HepG2 (cell line): ENCODE results near the gene CCDC117. TPM values are rescaled to one million over a fixed set of nuclear protein-coding genes. Genes with fewer than 3 reads are reported as not detected.

ENCODE experiments used
- ATAC-seq: fragments of 200-7000 bp; cut with Tn5 transposase; 3 replicates; pipeline ENCODE4 v1.9.1; 2020; ENCODE audit warnings: mild to moderate bottlenecking, moderate library complexity
- BruUV-seq: library from RNA; stranded (reverse); fragments of 400-500 nt; replicated peaks from 2 replicates; lab custom pipeline; 2021; lab: Mats Ljungman, UMichigan
- CTCF ChIA-PET: fragments of 300-600 bp; formaldehyde crosslinking; extraction: SDS; loops from one replicate; lab custom pipeline; 2021; ENCODE audit warnings: low total read pairs, inconsistent platforms, low intra/inter-chr PET ratio; lab: Yijun Ruan, JAX
- POLR2A ChIA-PET: fragments of 350-600 bp; sonication (Branson Sonifier 250); formaldehyde crosslinking; loops from one replicate; lab custom pipeline; 2020; ENCODE audit warnings: antibody characterized with exemption, inconsistent platforms; lab: Yijun Ruan, JAX
- DNase-seq: peaks from one replicate; pipeline ENCODE4 v3.0.0-alpha.2; 2015; ENCODE audit warnings: low spot score
- FAIRE-seq: peaks from 3 replicates; lab custom pipeline; 2011; peaks lifted over from hg19 to GRCh38; lab: Jason Lieb, UNC
- H2AFZ ChIP-seq: one replicate; pipeline ENCODE4 v1.6.1; 2011; ENCODE audit warnings: low read length, inconsistent platforms
- H3K27ac ChIP-seq: fragments of 300-600 bp; 3 replicates; pipeline ENCODE4 v1.8.0; 2011; ENCODE audit warnings: mixed run types, mild to moderate bottlenecking, mixed read lengths, low read length, inconsistent platforms; ENCODE audit not compliant: insufficient read depth; ENCODE audit errors: extremely low read length
- H3K27me3 ChIP-seq, 2 experiments: fragments of 200-600 bp in 1 of 2; 2 replicates in 1 of 2; 3 replicates in 1 of 2; pipeline versions ENCODE4 v1.6.0 to v1.8.0; 2011; ENCODE audit warnings: low read length in 2 of 2, mild to moderate bottlenecking in 2 of 2, moderate library complexity in 2 of 2, inconsistent platforms in 1 of 2; ENCODE audit not compliant: insufficient read depth in 2 of 2, control insufficient read depth in 1 of 2
- H3K36me3 ChIP-seq, 2 experiments: fragments of 200-600 bp in 1 of 2; replicated peaks in 1 of 2; 2 replicates in 1 of 2; 3 replicates in 1 of 2; pipeline versions ENCODE4 v1.5.1 to v1.8.0; 2011; ENCODE audit warnings: low read length in 2 of 2, inconsistent platforms in 1 of 2; ENCODE audit not compliant: insufficient read depth in 2 of 2, control insufficient read depth in 1 of 2
- H3K4me1 ChIP-seq: 2 replicates; pipeline ENCODE4 v1.5.1; 2012; ENCODE audit warnings: low read length, inconsistent platforms; ENCODE audit not compliant: insufficient read depth
- H3K4me2 ChIP-seq: 2 replicates; pipeline ENCODE4 v1.6.0; 2011; ENCODE audit warnings: low read depth, low read length, inconsistent platforms
- H3K4me3 ChIP-seq, 3 experiments: fragments of 200-600 bp in 1 of 3; sonication (generic), shearing (Covaris generic) in 1 of 3; replicated peaks in 1 of 3; 2 replicates each; pipeline ENCODE4 v1.5.1; 2011 to 2016; ENCODE audit warnings: low read length in 3 of 3, inconsistent platforms in 2 of 3, low read depth in 2 of 3, mild to moderate bottlenecking in 2 of 3, control low read depth in 1 of 3, mixed read lengths in 1 of 3; ENCODE audit not compliant: insufficient read depth in 1 of 3
- H3K79me2 ChIP-seq: one replicate; pipeline ENCODE4 v1.6.1; 2011; ENCODE audit warnings: low read length, inconsistent platforms; ENCODE audit not compliant: insufficient read depth
- H3K9ac ChIP-seq: 2 replicates; pipeline ENCODE4 v1.6.0; 2011; ENCODE audit warnings: mild to moderate bottlenecking, low read depth, low read length, inconsistent platforms; ENCODE audit not compliant: insufficient read depth
- H3K9me3 ChIP-seq: 2 replicates; pipeline ENCODE4 v1.5.1; 2012; ENCODE audit warnings: mild to moderate bottlenecking, low read length
- H4K20me1 ChIP-seq: 2 replicates; pipeline ENCODE4 v1.6.0; 2011; ENCODE audit warnings: inconsistent platforms, mild to moderate bottlenecking, low read length, moderate library complexity; ENCODE audit not compliant: insufficient read depth
- ARID4A ChIP-seq: sonication (generic); formaldehyde crosslinking; IDR thresholded peaks from 2 replicates; pipeline ENCODE4 v1.5.0; 2020; ENCODE audit warnings: mild to moderate bottlenecking, missing genetic modification reagents, borderline replicate concordance
- ASH2L ChIP-seq: fragments of 300-600, 200-600 bp; sonication (generic); IDR thresholded peaks from 2 replicates; pipeline ENCODE4 v1.7.0; 2017; ENCODE audit warnings: low read depth, mild to moderate bottlenecking, moderate library complexity, mixed read lengths, low read length; ENCODE audit not compliant: insufficient read length
- CHD4 ChIP-seq: fragments of 200-600 bp; sonication (generic); IDR thresholded peaks from 2 replicates; pipeline ENCODE4 v1.7.0; 2017; ENCODE audit warnings: mild to moderate bottlenecking, low read length, borderline replicate concordance
- DPF2 ChIP-seq: sonication (generic); formaldehyde crosslinking; IDR thresholded peaks from 2 replicates; pipeline ENCODE4 v1.4.0; 2020; ENCODE audit warnings: mild to moderate bottlenecking, low read depth, missing genetic modification reagents, borderline replicate concordance
- HDAC1 ChIP-seq: sonication (generic); formaldehyde crosslinking; IDR thresholded peaks from 2 replicates; pipeline ENCODE4 v1.5.1; 2020; ENCODE audit warnings: mild to moderate bottlenecking, missing genetic modification reagents
- HNF4A ChIP-seq: sonication (generic); formaldehyde crosslinking; IDR thresholded peaks from 2 replicates; pipeline ENCODE4 v1.4.0; 2020; ENCODE audit warnings: missing genetic modification reagents
- PHF20 ChIP-seq: sonication (generic); formaldehyde crosslinking; IDR thresholded peaks from 2 replicates; pipeline ENCODE4 v1.5.0; 2020; ENCODE audit warnings: mild to moderate bottlenecking, missing genetic modification reagents
- RARA ChIP-seq: IDR thresholded peaks from 2 replicates; pipeline ENCODE4 v1.6.1; 2016; ENCODE audit warnings: missing genetic modification reagents, missing compliant biosample characterization
- RARG ChIP-seq: sonication (generic); formaldehyde crosslinking; IDR thresholded peaks from 2 replicates; pipeline ENCODE4 v1.4.0; 2020; ENCODE audit warnings: low read depth, mild to moderate bottlenecking, missing genetic modification reagents
- ZBED4 ChIP-seq: sonication (generic); formaldehyde crosslinking; IDR thresholded peaks from 2 replicates; pipeline ENCODE4 v1.4.0; 2020; ENCODE audit warnings: missing genetic modification reagents, borderline replicate concordance
- ZNF331 ChIP-seq: sonication (generic); formaldehyde crosslinking; IDR thresholded peaks from 2 replicates; pipeline ENCODE4 v1.4.0; 2020; ENCODE audit warnings: missing genetic modification reagents
- ZNF557 ChIP-seq: sonication (generic); formaldehyde crosslinking; IDR thresholded peaks from 2 replicates; pipeline ENCODE4 v1.4.0; 2020; ENCODE audit warnings: missing genetic modification reagents
- WGBS: methylation state at CpG from one replicate; pipeline ENCODE4 v1.1.6; 2017; ENCODE audit warnings: low lambda C conversion rate; 5-methylcytosine and 5-hydroxymethylcytosine counted together
- in situ Hi-C: cut with HindIII; loops from 2 replicates; pipeline ENCODE4 v1.10.0; 2017; ENCODE audit warnings: low pct_unique_long_range_greater_than_20kb; ENCODE audit not compliant: extremely low pct_ligation_motif_present
- intact Hi-C: fragments of 100-400 bp; cut with micrococcal nuclease; formaldehyde crosslinking; loops from one replicate; pipeline ENCODE4 v1.10.0; 2022; ENCODE audit not compliant: unreplicated experiment
- polyA plus RNA-seq, 8 experiments: library from polyadenylated mRNA; depleted of rRNA in 3 of 8; stranded (reverse) in 7 of 8; unstranded in 1 of 8; fragments of >200 nt; fragmentation: Illumina TruSeq in 4 of 8; extraction: Trizol in 4 of 8; gene quantifications; 2 replicates each; pipeline versions ENCODE4 v1.2.1 to v1.2.3, GENCODE V29; 2011 to 2016; ENCODE audit warnings: low read depth in 4 of 8, missing spikeins in 1 of 8, mixed read lengths in 1 of 8; ENCODE audit not compliant: insufficient read depth in 1 of 8
- total RNA-seq, 5 experiments: library from RNA; depleted of rRNA; stranded (reverse); fragments of >200 nt; fragmentation: Illumina TruSeq; extraction: Trizol; gene quantifications; 2 replicates each; pipeline ENCODE4 v1.2.3, GENCODE V29; 2016; ENCODE audit warnings: low read depth in 1 of 5
- TF ChIP-seq, protein P1 (sequence below): sonication (generic); formaldehyde crosslinking; IDR thresholded peaks from 2 replicates; pipeline ENCODE4 v1.4.0; 2020; ENCODE audit warnings: missing genetic modification reagents; ENCODE audit errors: not compliant biosample characterization

Gene CCDC117
- total and polyA plus RNA-seq, 2 of the 13 experiments (the other 11 are each of a cell fraction or from before 2014, with no cell fraction given) = 12.6 to 34.2 TPM

DNA sequence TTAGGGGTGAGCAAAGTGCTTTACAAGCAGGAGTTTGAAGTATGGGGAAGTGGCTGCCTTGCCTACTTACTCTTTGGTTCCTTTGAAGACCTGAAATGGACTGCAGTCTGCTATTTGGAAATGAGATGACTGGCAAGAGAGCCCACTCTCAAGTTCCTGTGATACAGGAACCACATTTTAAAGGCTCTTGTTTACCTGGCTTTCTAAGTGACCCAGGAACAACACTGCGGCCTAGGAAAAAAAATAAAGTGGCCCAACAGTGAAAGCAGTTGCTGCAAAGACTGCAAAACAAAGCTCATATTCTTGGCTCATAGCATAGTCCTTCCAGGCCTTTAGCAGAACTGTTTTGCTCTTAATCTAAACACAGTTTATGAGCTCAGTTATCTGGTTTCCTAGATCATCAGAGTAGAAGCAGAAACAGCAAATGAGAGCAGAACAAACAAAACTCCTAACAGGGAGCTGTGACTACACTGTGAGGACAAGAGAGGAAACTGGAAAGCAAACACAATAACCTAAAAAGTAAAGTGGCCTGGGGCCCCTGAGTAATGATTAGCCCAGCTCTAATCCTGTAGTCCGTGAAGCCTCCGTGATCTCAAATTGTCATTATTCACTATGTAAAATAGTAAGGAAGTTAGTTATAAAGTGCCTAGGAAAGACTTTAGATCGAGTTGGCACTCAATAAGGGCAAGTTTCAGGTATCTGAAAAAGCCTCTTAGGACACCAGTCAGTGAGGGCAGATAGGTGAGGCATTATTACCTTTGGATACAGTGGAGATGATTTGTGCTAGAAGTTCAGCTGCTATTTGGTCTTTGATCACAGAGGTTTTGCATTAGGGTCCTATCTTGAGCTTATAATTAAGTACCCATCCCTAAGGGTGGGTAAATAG is 11.5 kb downstream of the CCDC117 start:
- Histone ChIP-seq H3K4me3 (peak overlapping the region in 2 of 3 experiments; percentile 17 to 35; a peak in 2 of 6 replicates), H3K27ac (peak overlapping the region; percentile 84), H3K27me3 (no peaks in the 10 kb centered on the region), H3K9ac (peak overlapping the region; percentile 71), H2AFZ (no peak overlapping the region), H3K9me3 (no peaks in the 10 kb centered on the region), H3K4me2 (peak overlapping the region; percentile 66), H3K36me3 (peaks cover 10 to 45% of the 10 kb centered on the region in 2 experiments), H3K79me2 (peaks cover 40% of the 10 kb centered on the region), H4K20me1 (no peaks in the 10 kb centered on the region), H3K4me1 (peaks cover 61% of the 10 kb centered on the region)
- in situ Hi-C loops (loop anchor here (10.0 kb wide), 1 partner anchor 179 kb away; no protein-coding TSS in a partner anchor), intact Hi-C loops (loop anchor here (5.0 kb wide), 2 partner anchors 42 to 182 kb away; partner anchors contain the start of genes CHEK2 and HSCB)
- peak; percentile 99 for FAIRE-seq
- BruUV-seq = TSS peak; percentile 98
- peak; percentile 98 for ATAC-seq
- whole genome bisulfite sequencing = 0% methylated on average over 4 of the region's 4 CpGs
- DNase-seq = peak; percentile 96
- CTCF ChIA-PET = no interaction called here
- POLR2A ChIA-PET = interaction anchor here (0.6 to 6.6 kb wide), 25 partner anchors 10 to 257 kb away, joined by 3 to 140 read pairs (median 6); partner anchors contain the start of genes CCDC117, TTC28 and XBP1
- peak; percentile 69; the same call in 1 of the 2 replicates for TF ChIP-seq ZNF557
- TF ChIP-seq HDAC1 = peak; percentile 36; the same call in 1 of the 2 replicates
- TF ChIP-seq, protein P1, sequence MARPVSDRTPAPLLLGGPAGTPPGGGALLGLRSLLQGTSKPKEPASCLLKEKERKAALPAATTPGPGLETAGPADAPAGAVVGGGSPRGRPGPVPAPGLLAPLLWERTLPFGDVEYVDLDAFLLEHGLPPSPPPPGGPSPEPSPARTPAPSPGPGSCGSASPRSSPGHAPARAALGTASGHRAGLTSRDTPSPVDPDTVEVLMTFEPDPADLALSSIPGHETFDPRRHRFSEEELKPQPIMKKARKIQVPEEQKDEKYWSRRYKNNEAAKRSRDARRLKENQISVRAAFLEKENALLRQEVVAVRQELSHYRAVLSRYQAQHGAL (CRISPR knock-in tag) = no peak
- TF ChIP-seq HNF4A (CRISPR knock-in tag) = peak; percentile 40; the same call in 1 of the 2 replicates
- TF ChIP-seq DPF2 (CRISPR knock-in tag) = no peak
- TF ChIP-seq ZNF331 (CRISPR knock-in tag) = peak; percentile 61
- TF ChIP-seq RARG (CRISPR knock-in tag) = no peak
- TF ChIP-seq ASH2L = peak; percentile 91
- 0 out of 2 replicates have a peak, but pooled peaks have one; percentile 16 for TF ChIP-seq PHF20 (CRISPR knock-in tag)
- TF ChIP-seq RARA (CRISPR knock-in tag) = peak; percentile 69
- TF ChIP-seq CHD4 = peak; percentile 41; the same call in 1 of the 2 replicates
- TF ChIP-seq ZBED4 = no peak
- peak; percentile 10; the same call in 1 of the 2 replicates for TF ChIP-seq ARID4A
